IMR-90 (cell line): ENCODE measurements around the gene TM2D3. TPM values are rescaled to one million over a fixed set of nuclear protein-coding genes. Genes with fewer than 3 reads are reported as not detected.

Source experiments
- ATAC-seq: fragments of 200-7000 bp; cut with Tn5 transposase; 2 replicates; pipeline ENCODE4 v1.9.1; 2020; ENCODE audit warnings: low read depth, mild to moderate bottlenecking, moderate library complexity
- BruUV-seq: library from RNA; stranded (reverse); fragments of 400-500 nt; replicated peaks from 2 replicates; lab custom pipeline; 2021; lab: Mats Ljungman, UMichigan
- CTCF ChIA-PET: fragments of 300-600 bp; formaldehyde crosslinking; extraction: SDS; loops from one replicate; lab custom pipeline; 2021; ENCODE audit warnings: antibody characterized with exemption; lab: Yijun Ruan, JAX
- POLR2A ChIA-PET: fragments of 300-600 bp; sonication (Branson Sonifier 250); formaldehyde crosslinking; loops from one replicate; lab custom pipeline; 2022; ENCODE audit warnings: antibody characterized with exemption; ENCODE audit not compliant: unreplicated experiment; lab: Charles Lee
- DNase-seq: peaks from one replicate; pipeline ENCODE4 v3.0.0; 2013
- H2AFZ ChIP-seq: replicated peaks from 2 replicates; pipeline ENCODE3; 2013; ENCODE audit warnings: low read length, mild to moderate bottlenecking; ENCODE audit not compliant: poor library complexity
- H2AK5ac ChIP-seq: 2 replicates; pipeline ENCODE4 v1.6.1; 2013; ENCODE audit warnings: low read depth, low read length, inconsistent platforms
- H2AK9ac ChIP-seq: replicated peaks from 2 replicates; pipeline ENCODE3; 2013; ENCODE audit warnings: mild to moderate bottlenecking, low read depth, low read length, moderate library complexity; ENCODE audit not compliant: poor library complexity
- H2BK120ac ChIP-seq: 2 replicates; pipeline ENCODE4 v1.6.1; 2013; ENCODE audit warnings: low read depth, low read length, inconsistent platforms
- H2BK15ac ChIP-seq: 3 replicates; pipeline ENCODE4 v1.6.1; 2013; ENCODE audit warnings: low read depth, low read length, inconsistent platforms
- H2BK20ac ChIP-seq: 2 replicates; pipeline ENCODE4 v1.6.1; 2013; ENCODE audit warnings: low read depth, mild to moderate bottlenecking, inconsistent platforms, low read length, moderate library complexity
- H2BK5ac ChIP-seq: 2 replicates; pipeline ENCODE4 v1.6.1; 2013; ENCODE audit warnings: mild to moderate bottlenecking, low read depth, low read length, inconsistent platforms; ENCODE audit not compliant: poor library complexity, severe bottlenecking
- H3K14ac ChIP-seq: replicated peaks from 2 replicates; pipeline ENCODE4 v1.6.1; 2013; ENCODE audit warnings: low read depth, low read length, inconsistent platforms
- H3K18ac ChIP-seq: 2 replicates; pipeline ENCODE4 v1.6.1; 2013; ENCODE audit warnings: low read depth, low read length, control low read depth
- H3K23ac ChIP-seq: 2 replicates; pipeline ENCODE4 v1.6.1; 2013; ENCODE audit warnings: low read depth, low read length, inconsistent platforms
- H3K27ac ChIP-seq: 2 replicates; pipeline ENCODE4 v1.5.1; 2013; ENCODE audit warnings: mild to moderate bottlenecking, control low read depth, low read length; ENCODE audit not compliant: insufficient read depth
- H3K27me3 ChIP-seq: 2 replicates; pipeline ENCODE4 v1.6.1; 2013; ENCODE audit warnings: low read length; ENCODE audit not compliant: control insufficient read depth, insufficient read depth
- H3K36me3 ChIP-seq: 2 replicates; pipeline ENCODE4 v1.6.1; 2013; ENCODE audit warnings: low read length, mixed read lengths; ENCODE audit not compliant: control insufficient read depth, insufficient read depth
- H3K4ac ChIP-seq: 2 replicates; pipeline ENCODE4 v1.6.1; 2013; ENCODE audit warnings: low read depth, low read length, inconsistent platforms
- H3K4me1 ChIP-seq: 2 replicates; pipeline ENCODE4 v1.6.1; 2013; ENCODE audit warnings: low read length, mixed read lengths; ENCODE audit not compliant: control insufficient read depth, insufficient read depth
- H3K4me2 ChIP-seq: 2 replicates; pipeline ENCODE4 v1.6.1; 2013; ENCODE audit warnings: low read depth, mild to moderate bottlenecking, control low read depth, low read length, moderate library complexity
- H3K4me3 ChIP-seq: 2 replicates; pipeline ENCODE4 v1.5.1; 2013; ENCODE audit warnings: low read depth, mild to moderate bottlenecking, control low read depth, low read length, moderate library complexity; ENCODE audit not compliant: insufficient read depth
- H3K56ac ChIP-seq: 2 replicates; pipeline ENCODE4 v1.6.1; 2013; ENCODE audit warnings: low read length, inconsistent platforms; ENCODE audit not compliant: insufficient read depth; ENCODE audit errors: extremely low read depth
- H3K79me1 ChIP-seq, 2 experiments: 2 replicates each; pipeline ENCODE4 v1.6.1; 2013; ENCODE audit warnings: low read length in 2 of 2, inconsistent platforms in 1 of 2, low read depth in 1 of 2
- H3K9ac ChIP-seq: 2 replicates; pipeline ENCODE4 v1.6.1; 2013; ENCODE audit warnings: low read depth, low read length, control low read depth
- H3K9me1 ChIP-seq: 2 replicates; pipeline ENCODE4 v1.6.1; 2013; ENCODE audit warnings: low read length, inconsistent platforms; ENCODE audit not compliant: insufficient read depth
- H3K9me3 ChIP-seq: 2 replicates; pipeline ENCODE4 v1.6.1; 2013; ENCODE audit warnings: low read length; ENCODE audit not compliant: control insufficient read depth, insufficient read depth
- H4K20me1 ChIP-seq: 2 replicates; pipeline ENCODE4 v1.6.1; 2013; ENCODE audit warnings: low read length, inconsistent platforms; ENCODE audit not compliant: insufficient read depth
- H4K5ac ChIP-seq: 2 replicates; pipeline ENCODE4 v1.6.1; 2013; ENCODE audit warnings: mild to moderate bottlenecking, low read depth, low read length, control low read depth
- H4K8ac ChIP-seq, 2 experiments: 2 replicates each; pipeline ENCODE4 v1.6.1; 2013; ENCODE audit warnings: low read depth in 2 of 2, low read length in 2 of 2, control low read depth in 1 of 2, inconsistent platforms in 1 of 2
- H4K91ac ChIP-seq: 2 replicates; pipeline ENCODE4 v1.6.1; 2013; ENCODE audit warnings: low read depth, low read length, inconsistent platforms; ENCODE audit not compliant: insufficient read depth
- BHLHE40 ChIP-seq: fragments of 150-350 bp; IDR thresholded peaks from 2 replicates; pipeline ENCODE4 v1.6.1; 2016; ENCODE audit warnings: mild to moderate bottlenecking, low read depth, low read length
- FOS ChIP-seq: fragments of 150-350 bp; IDR thresholded peaks from 2 replicates; pipeline ENCODE4 v1.6.1; 2016; ENCODE audit warnings: low read depth, low read length
- MAFK ChIP-seq: IDR thresholded peaks from 2 replicates; pipeline ENCODE4 v1.6.1; 2012; ENCODE audit warnings: low read depth, low read length, improper control_type of control experiment
- POLR2A ChIP-seq: IDR thresholded peaks from 2 replicates; pipeline ENCODE4 v1.6.1; 2012; ENCODE audit warnings: mild to moderate bottlenecking, low read depth, low read length
- RAD21 ChIP-seq: IDR thresholded peaks from 2 replicates; pipeline ENCODE4 v1.6.1; 2012; ENCODE audit warnings: low read length, improper control_type of control experiment
- RFX5 ChIP-seq: IDR thresholded peaks from 2 replicates; pipeline ENCODE4 v1.8.0; 2012; ENCODE audit warnings: low read depth, mild to moderate bottlenecking, low read length, moderate library complexity
- WGBS, 2 experiments: methylation state at CpG; one replicate each; pipeline versions ENCODE4 v1.1.5 to v1.1.7; 2013; ENCODE audit warnings: missing lambda C conversion rate in 2 of 2; ENCODE audit not compliant: insufficient read length in 1 of 2; ENCODE audit errors: extremely low coverage in 2 of 2; 5-methylcytosine and 5-hydroxymethylcytosine counted together
- dilution Hi-C: fragments of 300-500 bp; cut with HindIII; formaldehyde crosslinking; loops from one replicate; pipeline ENCODE4 v1.14.3; 2018; ENCODE audit warnings: low sequenced_read_pairs; ENCODE audit not compliant: unreplicated experiment
- in situ Hi-C: fragments of 300-500 bp; cut with MboI; formaldehyde crosslinking; loops from 3 replicates; pipeline ENCODE4 v1.14.3; 2019; ENCODE audit warnings: low sequenced_read_pairs, inconsistent platforms, mixed read lengths
- intact Hi-C: fragments of 100-400 bp; cut with micrococcal nuclease; formaldehyde crosslinking; loops from 2 replicates; pipeline ENCODE4 v1.10.0; 2022
- polyA plus RNA-seq, 3 experiments: library from polyadenylated mRNA; depleted of rRNA; stranded (reverse); fragments of >200 nt; gene quantifications; 2 replicates each; pipeline ENCODE4 v1.2.3, GENCODE V29; 2012; ENCODE audit warnings: low replicate concordance in 1 of 3
- total RNA-seq: library from RNA; depleted of rRNA; stranded (reverse); fragments of >200 nt; gene quantifications from 2 replicates; pipeline ENCODE4 v1.2.3, GENCODE V29; 2012

The TM2D3 gene
- total and polyA plus RNA-seq, 2 of the 4 experiments (the other 2 are of a cell fraction) = 27.4 to 34.5 TPM

- CTCF ChIA-PET = no interaction called here
- TF ChIP-seq BHLHE40 (no peak), MAFK (no peak), POLR2A (no peak), RAD21 (no peak), RFX5 (no peak), FOS (no peak)
- no peak for ATAC-seq
These were observed 20.1 kb upstream of the TM2D3 start for GRCh38 chr15:101672298-101672697.

More at GRCh38 chr15:101672298-101672697, 20.1 kb upstream of the TM2D3 start:
- no peak for DNase-seq
- H3K9me1 ChIP-seq = peaks cover 22% of the 10 kb centered on the region
- H2BK5ac ChIP-seq = no peak overlapping the region
- H2BK120ac ChIP-seq = no peak overlapping the region
- no peak overlapping the region for H3K4me2 ChIP-seq
- H3K27ac ChIP-seq = no peak overlapping the region
- peaks cover 14% of the 10 kb centered on the region for H3K4me1 ChIP-seq
- no peak overlapping the region for H3K9ac ChIP-seq
- no peak overlapping the region for H4K8ac ChIP-seq
- POLR2A ChIA-PET = no interaction called here
- H3K18ac ChIP-seq = no peak overlapping the region
- H3K56ac ChIP-seq = no peak overlapping the region
- no peak overlapping the region for H4K91ac ChIP-seq
- H3K23ac ChIP-seq = no peak overlapping the region
- peaks cover 28% of the 10 kb centered on the region for H3K36me3 ChIP-seq
- no peaks in the 10 kb centered on the region for H3K27me3 ChIP-seq
- no peak overlapping the region for H3K14ac ChIP-seq
- in situ Hi-C loops = no loop called here
- H2AK9ac ChIP-seq = no peak overlapping the region
- no peaks in the 10 kb centered on the region for H3K9me3 ChIP-seq
- H3K4ac ChIP-seq = no peak overlapping the region
- intact Hi-C loops = no loop called here
- BruUV-seq = no TSS peak
- no peak overlapping the region for H2AK5ac ChIP-seq
- H2BK15ac ChIP-seq = no peak overlapping the region
- no peak overlapping the region for H4K5ac ChIP-seq
- no peak overlapping the region for H3K4me3 ChIP-seq
- WGBS, 2 experiments = 100% methylated on average over 1 of the region's 9 CpGs; no CpG with 5 or more reads in 1 of the 2 experiments
- H4K20me1 ChIP-seq = peaks cover 2% of the 10 kb centered on the region
- dilution Hi-C loops = no loop called here
- H2BK20ac ChIP-seq = no peak overlapping the region
- peaks cover 0 to 23% of the 10 kb centered on the region in 2 experiments; a peak in 3 of 4 replicates for H3K79me1 ChIP-seq
- no peak overlapping the region for H2AFZ ChIP-seq
